HEK293 (cell line): ENCODE measurements around the gene EFCAB14.

Experiments used
- CTCF ChIA-PET: fragments of 350-600 bp; formaldehyde crosslinking; extraction: SDS; loops from one replicate; lab custom pipeline; 2021; ENCODE audit warnings: antibody characterized with exemption; lab: Yijun Ruan, JAX
- POLR2A ChIA-PET: fragments of 300-600 bp; formaldehyde crosslinking; extraction: SDS; loops from one replicate; lab custom pipeline; 2020; ENCODE audit warnings: antibody characterized with exemption, inconsistent platforms; lab: Yijun Ruan, JAX
- H3K27ac ChIP-seq: fragments of 200-500 bp; sonication (Bioruptor generic); 2 replicates; pipeline ENCODE4 v1.5.1; 2014; ENCODE audit warnings: low read depth, low read length, control low read depth, inconsistent platforms; ENCODE audit errors: extremely low read depth
- H3K36me3 ChIP-seq, 2 experiments: fragments of 200-500 bp in 1 of 2; sonication (Bioruptor generic) in 1 of 2; 1 replicate in 1 of 2; 2 replicates in 1 of 2; pipeline ENCODE4 v1.5.1; 2014 to 2017; ENCODE audit warnings: inconsistent platforms in 2 of 2, low read length in 2 of 2; ENCODE audit not compliant: control insufficient read depth in 2 of 2, insufficient read depth in 1 of 2
- H3K4me1 ChIP-seq: fragments of 200-500 bp; sonication (Bioruptor generic); 2 replicates; pipeline ENCODE4 v1.5.1; 2014; ENCODE audit warnings: mild to moderate bottlenecking, low read length, inconsistent platforms; ENCODE audit not compliant: control insufficient read depth, insufficient read depth
- H3K4me3 ChIP-seq: 2 replicates; pipeline ENCODE4 v1.5.1; 2011; ENCODE audit warnings: low read depth, mild to moderate bottlenecking, control low read depth, low read length, moderate library complexity
- H3K9me3 ChIP-seq: fragments of 200-500 bp; sonication (Bioruptor generic); 2 replicates; pipeline ENCODE4 v1.5.1; 2014; ENCODE audit warnings: low read depth, low read length, inconsistent platforms; ENCODE audit not compliant: control insufficient read depth, insufficient read depth
- KLF10 ChIP-seq: fragments of 450-650 bp; IDR thresholded peaks from 2 replicates; pipeline ENCODE4 v1.5.1; 2018; ENCODE audit warnings: missing biosample characterization, mild to moderate bottlenecking, missing genetic modification characterization
- KLF9 ChIP-seq: fragments of 450-650 bp; formaldehyde crosslinking; IDR thresholded peaks from 2 replicates; pipeline ENCODE4 v1.5.1; 2016; ENCODE audit warnings: missing biosample characterization, missing genetic modification characterization, low read depth
- MYNN ChIP-seq: fragments of 450-650 bp; formaldehyde crosslinking; IDR thresholded peaks from 2 replicates; pipeline ENCODE4 v1.5.1; 2016; ENCODE audit warnings: missing biosample characterization, missing genetic modification characterization, borderline replicate concordance
- SP7 ChIP-seq: fragments of 450-650 bp; formaldehyde crosslinking; IDR thresholded peaks from 2 replicates; pipeline ENCODE4 v1.5.1; 2016; ENCODE audit warnings: missing biosample characterization, missing genetic modification characterization
- ZNF23 ChIP-seq: fragments of 450-650 bp; formaldehyde crosslinking; IDR thresholded peaks from 2 replicates; pipeline ENCODE4 v1.5.1; 2016; ENCODE audit warnings: missing biosample characterization, missing genetic modification characterization, borderline replicate concordance
- ZNF610 ChIP-seq: fragments of 450-650 bp; formaldehyde crosslinking; IDR thresholded peaks from 2 replicates; pipeline ENCODE4 v1.5.1; 2016; ENCODE audit warnings: missing biosample characterization, missing genetic modification characterization, borderline replicate concordance
- ZNF624 ChIP-seq: fragments of 450-650 bp; formaldehyde crosslinking; IDR thresholded peaks from 2 replicates; pipeline ENCODE4 v1.5.1; 2017; ENCODE audit warnings: missing biosample characterization, missing genetic modification characterization
- ZNF843 ChIP-seq: fragments of 450-650 bp; formaldehyde crosslinking; IDR thresholded peaks from 2 replicates; pipeline ENCODE4 v1.5.1; 2016; ENCODE audit warnings: missing biosample characterization, missing genetic modification characterization
- ZXDB ChIP-seq: fragments of 450-650 bp; formaldehyde crosslinking; IDR thresholded peaks from 2 replicates; pipeline ENCODE4 v1.5.1; 2016; ENCODE audit warnings: missing biosample characterization, missing genetic modification characterization
- TF ChIP-seq, protein P1 (sequence below): fragments of 450-650 bp; formaldehyde crosslinking; conservative IDR thresholded peaks from 2 replicates; pipeline ENCODE4 v1.5.1; 2016; ENCODE audit warnings: low read depth, missing biosample characterization, missing genetic modification characterization
- TF ChIP-seq, protein P2 (sequence below): fragments of 450-650 bp; formaldehyde crosslinking; IDR thresholded peaks from 2 replicates; pipeline ENCODE4 v1.5.1; 2016; ENCODE audit warnings: missing biosample characterization, missing genetic modification characterization, low read depth
- TF ChIP-seq, protein P3 (sequence below): fragments of 450-650 bp; formaldehyde crosslinking; IDR thresholded peaks from 2 replicates; pipeline ENCODE4 v1.5.1; 2016; ENCODE audit warnings: missing biosample characterization, missing genetic modification characterization
- TF ChIP-seq, protein P4 (sequence below): fragments of 450-650 bp; formaldehyde crosslinking; IDR thresholded peaks from 2 replicates; pipeline ENCODE4 v1.5.1; 2016; ENCODE audit warnings: missing biosample characterization, missing genetic modification characterization
- TF ChIP-seq, protein P5 (sequence below): fragments of 450-650 bp; formaldehyde crosslinking; IDR thresholded peaks from 2 replicates; pipeline ENCODE4 v1.5.1; 2017; ENCODE audit warnings: missing biosample characterization, mild to moderate bottlenecking, missing genetic modification characterization, moderate library complexity

Gene EFCAB14

DNA sequence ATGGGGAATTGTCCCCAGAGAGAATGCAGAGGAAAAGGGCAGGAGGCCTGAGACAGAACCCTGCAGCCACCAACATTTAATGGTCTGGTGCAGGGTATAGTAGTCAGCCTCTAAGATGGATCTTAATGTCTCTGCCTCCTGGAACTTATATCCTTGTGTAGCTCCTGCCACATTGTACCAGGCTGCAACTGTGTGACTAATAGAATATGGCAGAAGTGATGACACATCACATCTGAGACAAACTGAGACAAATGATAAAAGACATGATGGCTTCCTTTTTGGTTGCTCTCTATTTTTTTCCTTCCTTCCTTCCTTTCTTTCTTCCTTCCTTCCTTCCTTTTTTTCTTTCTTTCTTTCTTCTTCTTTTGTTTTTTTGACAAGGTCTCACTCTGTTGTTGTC, 42.8 kb upstream of the EFCAB14 start (continued):
- TF ChIP-seq, protein P1, sequence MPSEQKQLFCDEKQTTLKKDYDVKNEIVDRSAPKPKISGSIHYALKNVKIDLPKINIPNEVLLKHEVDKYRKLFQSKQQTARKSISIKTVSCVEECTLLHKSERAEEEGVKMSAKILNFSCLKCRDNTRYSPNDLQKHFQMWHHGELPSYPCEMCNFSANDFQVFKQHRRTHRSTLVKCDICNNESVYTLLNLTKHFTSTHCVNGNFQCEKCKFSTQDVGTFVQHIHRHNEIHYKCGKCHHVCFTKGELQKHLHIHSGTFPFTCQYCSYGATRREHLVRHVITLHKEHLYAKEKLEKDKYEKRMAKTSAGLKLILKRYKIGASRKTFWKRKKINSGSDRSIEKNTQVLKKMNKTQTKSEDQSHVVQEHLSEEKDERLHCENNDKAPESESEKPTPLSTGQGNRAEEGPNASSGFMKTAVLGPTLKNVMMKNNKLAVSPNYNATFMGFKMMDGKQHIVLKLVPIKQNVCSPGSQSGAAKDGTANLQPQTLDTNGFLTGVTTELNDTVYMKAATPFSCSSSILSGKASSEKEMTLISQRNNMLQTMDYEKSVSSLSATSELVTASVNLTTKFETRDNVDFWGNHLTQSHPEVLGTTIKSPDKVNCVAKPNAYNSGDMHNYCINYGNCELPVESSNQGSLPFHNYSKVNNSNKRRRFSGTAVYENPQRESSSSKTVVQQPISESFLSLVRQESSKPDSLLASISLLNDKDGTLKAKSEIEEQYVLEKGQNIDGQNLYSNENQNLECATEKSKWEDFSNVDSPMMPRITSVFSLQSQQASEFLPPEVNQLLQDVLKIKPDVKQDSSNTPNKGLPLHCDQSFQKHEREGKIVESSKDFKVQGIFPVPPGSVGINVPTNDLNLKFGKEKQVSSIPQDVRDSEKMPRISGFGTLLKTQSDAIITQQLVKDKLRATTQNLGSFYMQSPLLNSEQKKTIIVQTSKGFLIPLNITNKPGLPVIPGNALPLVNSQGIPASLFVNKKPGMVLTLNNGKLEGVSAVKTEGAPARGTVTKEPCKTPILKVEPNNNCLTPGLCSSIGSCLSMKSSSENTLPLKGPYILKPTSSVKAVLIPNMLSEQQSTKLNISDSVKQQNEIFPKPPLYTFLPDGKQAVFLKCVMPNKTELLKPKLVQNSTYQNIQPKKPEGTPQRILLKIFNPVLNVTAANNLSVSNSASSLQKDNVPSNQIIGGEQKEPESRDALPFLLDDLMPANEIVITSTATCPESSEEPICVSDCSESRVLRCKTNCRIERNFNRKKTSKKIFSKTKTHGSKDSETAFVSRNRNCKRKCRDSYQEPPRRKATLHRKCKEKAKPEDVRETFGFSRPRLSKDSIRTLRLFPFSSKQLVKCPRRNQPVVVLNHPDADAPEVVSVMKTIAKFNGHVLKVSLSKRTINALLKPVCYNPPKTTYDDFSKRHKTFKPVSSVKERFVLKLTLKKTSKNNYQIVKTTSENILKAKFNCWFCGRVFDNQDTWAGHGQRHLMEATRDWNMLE (tag by site-specific recombination): no peak
- TF ChIP-seq MYNN (tag by site-specific recombination) (no peak), ZNF23 (tag by site-specific recombination) (no peak)

DNA sequence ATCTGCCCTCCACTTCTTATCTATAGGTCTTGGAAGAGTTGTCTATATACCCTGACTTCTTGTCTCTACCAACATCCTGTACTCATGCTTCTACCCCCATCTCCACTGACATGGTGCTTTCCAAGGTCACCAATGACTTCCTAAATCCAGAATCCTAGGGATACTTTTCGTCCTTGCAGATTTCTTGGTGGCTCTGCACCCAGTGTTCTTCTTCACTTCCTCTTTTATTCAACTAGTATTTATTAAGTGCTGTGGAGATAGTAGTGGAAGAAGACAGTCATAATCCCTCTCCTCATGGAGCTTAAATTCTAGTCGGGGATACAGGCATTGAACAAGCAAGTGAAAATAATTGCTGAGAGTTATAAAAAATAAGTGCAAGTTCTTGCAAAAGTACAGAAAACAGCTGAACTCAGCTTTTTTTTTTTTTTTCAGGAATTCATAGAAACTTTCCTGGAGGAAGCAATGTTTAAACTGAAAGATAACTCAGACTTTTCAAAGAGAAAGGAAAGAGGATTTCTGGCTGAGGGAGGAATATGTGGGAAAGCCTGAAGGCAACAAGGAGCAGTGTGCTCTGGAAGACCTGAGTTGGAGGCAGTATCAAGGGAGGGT, 41.7 kb upstream of the EFCAB14 start:
- POLR2A ChIA-PET: no interaction called here
- TF ChIP-seq, protein P2, sequence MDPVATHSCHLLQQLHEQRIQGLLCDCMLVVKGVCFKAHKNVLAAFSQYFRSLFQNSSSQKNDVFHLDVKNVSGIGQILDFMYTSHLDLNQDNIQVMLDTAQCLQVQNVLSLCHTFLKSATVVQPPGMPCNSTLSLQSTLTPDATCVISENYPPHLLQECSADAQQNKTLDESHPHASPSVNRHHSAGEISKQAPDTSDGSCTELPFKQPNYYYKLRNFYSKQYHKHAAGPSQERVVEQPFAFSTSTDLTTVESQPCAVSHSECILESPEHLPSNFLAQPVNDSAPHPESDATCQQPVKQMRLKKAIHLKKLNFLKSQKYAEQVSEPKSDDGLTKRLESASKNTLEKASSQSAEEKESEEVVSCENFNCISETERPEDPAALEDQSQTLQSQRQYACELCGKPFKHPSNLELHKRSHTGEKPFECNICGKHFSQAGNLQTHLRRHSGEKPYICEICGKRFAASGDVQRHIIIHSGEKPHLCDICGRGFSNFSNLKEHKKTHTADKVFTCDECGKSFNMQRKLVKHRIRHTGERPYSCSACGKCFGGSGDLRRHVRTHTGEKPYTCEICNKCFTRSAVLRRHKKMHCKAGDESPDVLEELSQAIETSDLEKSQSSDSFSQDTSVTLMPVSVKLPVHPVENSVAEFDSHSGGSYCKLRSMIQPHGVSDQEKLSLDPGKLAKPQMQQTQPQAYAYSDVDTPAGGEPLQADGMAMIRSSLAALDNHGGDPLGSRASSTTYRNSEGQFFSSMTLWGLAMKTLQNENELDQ (tag by site-specific recombination): no peak
- TF ChIP-seq, protein P3, sequence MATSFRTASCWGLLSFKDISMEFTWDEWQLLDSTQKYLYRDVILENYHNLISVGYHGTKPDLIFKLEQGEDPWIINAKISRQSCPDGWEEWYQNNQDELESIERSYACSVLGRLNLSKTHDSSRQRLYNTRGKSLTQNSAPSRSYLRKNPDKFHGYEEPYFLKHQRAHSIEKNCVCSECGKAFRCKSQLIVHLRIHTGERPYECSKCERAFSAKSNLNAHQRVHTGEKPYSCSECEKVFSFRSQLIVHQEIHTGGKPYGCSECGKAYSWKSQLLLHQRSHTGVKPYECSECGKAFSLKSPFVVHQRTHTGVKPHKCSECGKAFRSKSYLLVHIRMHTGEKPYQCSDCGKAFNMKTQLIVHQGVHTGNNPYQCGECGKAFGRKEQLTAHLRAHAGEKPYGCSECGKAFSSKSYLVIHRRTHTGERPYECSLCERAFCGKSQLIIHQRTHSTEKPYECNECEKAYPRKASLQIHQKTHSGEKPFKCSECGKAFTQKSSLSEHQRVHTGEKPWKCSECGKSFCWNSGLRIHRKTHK (tag by site-specific recombination): no peak
- TF ChIP-seq, protein P4, sequence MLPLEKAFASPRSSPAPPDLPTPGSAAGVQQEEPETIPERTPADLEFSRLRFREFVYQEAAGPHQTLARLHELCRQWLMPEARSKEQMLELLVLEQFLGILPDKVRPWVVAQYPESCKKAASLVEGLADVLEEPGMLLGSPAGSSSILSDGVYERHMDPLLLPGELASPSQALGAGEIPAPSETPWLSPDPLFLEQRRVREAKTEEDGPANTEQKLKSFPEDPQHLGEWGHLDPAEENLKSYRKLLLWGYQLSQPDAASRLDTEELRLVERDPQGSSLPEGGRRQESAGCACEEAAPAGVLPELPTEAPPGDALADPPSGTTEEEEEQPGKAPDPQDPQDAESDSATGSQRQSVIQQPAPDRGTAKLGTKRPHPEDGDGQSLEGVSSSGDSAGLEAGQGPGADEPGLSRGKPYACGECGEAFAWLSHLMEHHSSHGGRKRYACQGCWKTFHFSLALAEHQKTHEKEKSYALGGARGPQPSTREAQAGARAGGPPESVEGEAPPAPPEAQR (tag by site-specific recombination): no peak
- TF ChIP-seq KLF9 (tag by site-specific recombination) (no peak), SP7 (tag by site-specific recombination) (no peak), ZNF843 (no peak), ZNF624 (tag by site-specific recombination) (no peak), KLF10 (no peak), ZXDB (tag by site-specific recombination) (no peak), ZNF610 (tag by site-specific recombination) (no peak)
- TF ChIP-seq, protein P5, sequence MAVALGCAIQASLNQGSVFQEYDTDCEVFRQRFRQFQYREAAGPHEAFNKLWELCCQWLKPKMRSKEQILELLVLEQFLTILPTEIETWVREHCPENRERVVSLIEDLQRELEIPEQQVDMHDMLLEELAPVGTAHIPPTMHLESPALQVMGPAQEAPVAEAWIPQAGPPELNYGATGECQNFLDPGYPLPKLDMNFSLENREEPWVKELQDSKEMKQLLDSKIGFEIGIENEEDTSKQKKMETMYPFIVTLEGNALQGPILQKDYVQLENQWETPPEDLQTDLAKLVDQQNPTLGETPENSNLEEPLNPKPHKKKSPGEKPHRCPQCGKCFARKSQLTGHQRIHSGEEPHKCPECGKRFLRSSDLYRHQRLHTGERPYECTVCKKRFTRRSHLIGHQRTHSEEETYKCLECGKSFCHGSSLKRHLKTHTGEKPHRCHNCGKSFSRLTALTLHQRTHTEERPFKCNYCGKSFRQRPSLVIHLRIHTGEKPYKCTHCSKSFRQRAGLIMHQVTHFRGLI (tag by site-specific recombination): no peak
- Histone ChIP-seq H3K36me3 (no peaks in the 10 kb centered on the region), H3K9me3 (no peaks in the 10 kb centered on the region), H3K4me1 (no peaks in the 10 kb centered on the region), H3K4me3 (no peak overlapping the region), H3K27ac (no peak overlapping the region)
- CTCF ChIA-PET: interaction anchor here (1.0 kb wide), 1 partner anchor 13 kb away, joined by 4 read pairs; no protein-coding TSS in a partner anchor
